Fibroblast of villous mesenchyme (primary cell): ENCODE results near the gene MAD1L1. TPM values are rescaled to one million over a fixed set of nuclear protein-coding genes. Genes with fewer than 3 reads are reported as not detected.

Experiments used
- DNase-seq: peaks from one replicate; pipeline ENCODE4 v3.0.0-alpha.2; 2010; ENCODE audit warnings: low read depth
- H3K4me3 ChIP-seq: 2 replicates; pipeline ENCODE4 v1.5.1; 2011; ENCODE audit warnings: low read depth, mild to moderate bottlenecking, low read length
- CTCF ChIP-seq: IDR thresholded peaks from 2 replicates; pipeline ENCODE4 v1.5.1; 2012; ENCODE audit warnings: low read depth, mild to moderate bottlenecking, low read length; ENCODE audit not compliant: insufficient read depth
- total RNA-seq: library from RNA; depleted of rRNA; stranded (reverse); fragments of >200 nt; gene quantifications from 2 replicates; pipeline ENCODE4 v1.2.3, GENCODE V29; 2012

MAD1L1 gene
- total RNA-seq, 1 donor, result 43.6 TPM

- no peak for TF ChIP-seq CTCF
- no peak overlapping the region for H3K4me3 ChIP-seq
- DNase-seq, result no peak
Measured at GRCh38 chr7:1895664-1896515, 336.9 kb downstream of the MAD1L1 start.

GRCh38 chr7:1894906-1895663 is 337.7 kb downstream of the MAD1L1 start:
- TF ChIP-seq CTCF, result no peak
- H3K4me3 ChIP-seq, result no peak overlapping the region
- no peak for DNase-seq

GRCh38 chr7:1894313-1894900 is 338.3 kb downstream of the MAD1L1 start:
- H3K4me3 ChIP-seq, result no peak overlapping the region
- TF ChIP-seq CTCF, result no peak
- DNase-seq, result no peak

GRCh38 chr7:1893451-1893850 is 339.3 kb downstream of the MAD1L1 start:
- DNase-seq, result no peak
- no peak overlapping the region for H3K4me3 ChIP-seq
- no peak for TF ChIP-seq CTCF

GRCh38 chr7:1893036-1893435 is 339.7 kb downstream of the MAD1L1 start:
- DNase-seq, result no peak
- no peak overlapping the region for H3K4me3 ChIP-seq
- TF ChIP-seq CTCF, result no peak

- DNase-seq, result no peak
- no peak overlapping the region for H3K4me3 ChIP-seq
- no peak for TF ChIP-seq CTCF
Measured at GRCh38 chr7:1892011-1892965, 340.5 kb downstream of the MAD1L1 start.
